HUDEP-2 (cell line): Measurements from ENCODE around the gene MBD6.
A peak's percentile ranks its signal among the peaks of the same experiment; 100 is the strongest.

Experiments used
- DNase-seq, 76 experiments: peaks; one replicate each; lab custom pipeline; 2025; ENCODE audit not compliant: unreplicated experiment in 76 of 76; lab: John Stamatoyannopoulos, UW

MBD6 gene, protein sequence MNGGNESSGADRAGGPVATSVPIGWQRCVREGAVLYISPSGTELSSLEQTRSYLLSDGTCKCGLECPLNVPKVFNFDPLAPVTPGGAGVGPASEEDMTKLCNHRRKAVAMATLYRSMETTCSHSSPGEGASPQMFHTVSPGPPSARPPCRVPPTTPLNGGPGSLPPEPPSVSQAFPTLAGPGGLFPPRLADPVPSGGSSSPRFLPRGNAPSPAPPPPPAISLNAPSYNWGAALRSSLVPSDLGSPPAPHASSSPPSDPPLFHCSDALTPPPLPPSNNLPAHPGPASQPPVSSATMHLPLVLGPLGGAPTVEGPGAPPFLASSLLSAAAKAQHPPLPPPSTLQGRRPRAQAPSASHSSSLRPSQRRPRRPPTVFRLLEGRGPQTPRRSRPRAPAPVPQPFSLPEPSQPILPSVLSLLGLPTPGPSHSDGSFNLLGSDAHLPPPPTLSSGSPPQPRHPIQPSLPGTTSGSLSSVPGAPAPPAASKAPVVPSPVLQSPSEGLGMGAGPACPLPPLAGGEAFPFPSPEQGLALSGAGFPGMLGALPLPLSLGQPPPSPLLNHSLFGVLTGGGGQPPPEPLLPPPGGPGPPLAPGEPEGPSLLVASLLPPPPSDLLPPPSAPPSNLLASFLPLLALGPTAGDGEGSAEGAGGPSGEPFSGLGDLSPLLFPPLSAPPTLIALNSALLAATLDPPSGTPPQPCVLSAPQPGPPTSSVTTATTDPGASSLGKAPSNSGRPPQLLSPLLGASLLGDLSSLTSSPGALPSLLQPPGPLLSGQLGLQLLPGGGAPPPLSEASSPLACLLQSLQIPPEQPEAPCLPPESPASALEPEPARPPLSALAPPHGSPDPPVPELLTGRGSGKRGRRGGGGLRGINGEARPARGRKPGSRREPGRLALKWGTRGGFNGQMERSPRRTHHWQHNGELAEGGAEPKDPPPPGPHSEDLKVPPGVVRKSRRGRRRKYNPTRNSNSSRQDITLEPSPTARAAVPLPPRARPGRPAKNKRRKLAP

GRCh38 chr12:57522011-57522886 lies at the start of gene MBD6:
TSS of gene MBD6 (plus strand) at chr12:57522824. CDS start at chr12:57524304, 1,480 bp downstream.
- DNase-seq = peak; percentile 66 to 96 (median 89)

- DNase-seq = no peak
Measured at GRCh38 chr12:57473392-57473791, 49.2 kb upstream of the MBD6 start.

DNA sequence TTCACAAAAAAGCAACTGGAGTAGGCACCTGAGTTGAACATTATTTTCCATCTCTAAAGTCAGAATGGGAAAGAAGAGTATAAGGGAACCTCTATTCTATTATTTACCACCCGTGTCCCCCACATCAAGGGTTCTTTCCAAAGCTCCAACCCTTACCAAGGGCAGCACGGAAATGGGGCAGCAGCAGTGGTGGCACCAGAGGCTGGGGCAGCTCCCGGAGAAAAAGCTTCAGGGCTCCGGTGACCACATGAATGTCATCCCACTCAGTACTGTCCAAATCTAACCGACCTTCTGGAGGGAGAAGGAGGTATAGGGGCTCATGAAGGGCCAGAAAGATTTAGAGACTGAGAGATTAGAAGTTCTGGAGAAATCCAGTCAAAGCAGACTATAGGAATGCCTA lies 48.7 kb upstream of the MBD6 start:
- no peak for DNase-seq

DNA sequence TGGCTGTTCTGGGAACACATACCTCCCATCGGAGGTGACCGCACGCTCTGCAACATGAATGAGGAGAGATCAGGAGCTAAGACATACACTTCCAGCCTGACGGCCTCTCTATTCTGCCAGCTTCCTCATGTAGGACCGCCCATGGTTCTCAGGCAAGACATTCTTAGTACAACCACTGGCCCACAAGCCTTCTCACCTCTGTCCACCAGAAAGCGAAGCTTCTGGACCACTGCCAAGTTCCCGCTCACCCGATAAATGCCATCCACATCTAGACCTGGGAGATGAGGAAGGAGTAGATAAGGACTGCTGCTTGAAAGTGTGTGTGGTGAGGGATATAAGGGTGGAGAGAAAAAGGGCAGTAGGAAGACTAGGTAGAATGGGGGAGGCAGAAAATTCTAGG lies 48.2 kb upstream of the MBD6 start:
- DNase-seq = peak in 2 of 76 experiments; percentile 5 to 12

- no peak for DNase-seq
Measured at GRCh38 chr12:57474862-57475261, 47.8 kb upstream of the MBD6 start.

DNA sequence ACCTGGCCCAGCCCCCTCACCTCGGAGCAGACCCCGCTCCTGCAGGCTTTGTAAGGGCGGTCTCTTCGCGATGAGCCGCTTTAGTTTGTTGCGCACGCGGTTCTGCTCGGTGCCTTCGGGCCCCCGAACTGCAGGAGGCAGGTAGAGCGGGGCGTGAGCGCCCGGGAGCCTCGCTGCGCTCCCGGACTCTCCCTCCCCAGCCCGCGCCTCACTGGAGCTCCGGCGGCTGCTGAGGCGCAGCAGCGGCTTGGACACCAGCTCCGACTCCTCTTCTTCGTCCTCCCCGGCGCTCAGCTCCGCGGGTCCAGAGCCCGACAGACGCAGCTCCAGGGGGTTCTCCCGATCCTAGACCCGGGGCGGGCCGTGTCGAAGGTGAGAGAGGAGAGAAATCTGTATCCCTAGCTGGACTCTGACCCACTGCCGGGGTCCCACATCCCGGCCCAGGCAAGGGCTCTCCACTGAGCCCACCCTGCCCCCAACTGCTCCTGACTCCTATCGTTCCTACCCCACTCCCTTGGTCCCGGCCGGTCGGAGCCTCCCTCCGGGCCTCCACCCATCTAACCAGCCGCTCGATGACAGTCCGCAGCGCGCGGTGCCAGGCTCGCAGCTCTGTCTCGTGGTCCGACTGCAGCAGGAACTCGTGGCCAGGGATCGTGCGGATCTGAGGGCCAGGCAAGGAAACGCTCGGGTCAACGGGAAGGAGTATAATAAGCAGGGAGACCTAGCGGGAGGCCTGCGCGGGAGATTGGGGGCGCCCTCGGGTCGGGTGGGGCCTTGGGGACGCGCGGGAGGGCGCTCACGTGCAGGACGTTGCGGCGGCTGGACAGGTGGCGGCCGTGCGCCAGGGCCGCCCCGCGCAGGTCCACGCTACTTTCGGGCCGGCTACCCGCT lies 47.1 kb upstream of the MBD6 start:
- DNase-seq = no peak

DNA sequence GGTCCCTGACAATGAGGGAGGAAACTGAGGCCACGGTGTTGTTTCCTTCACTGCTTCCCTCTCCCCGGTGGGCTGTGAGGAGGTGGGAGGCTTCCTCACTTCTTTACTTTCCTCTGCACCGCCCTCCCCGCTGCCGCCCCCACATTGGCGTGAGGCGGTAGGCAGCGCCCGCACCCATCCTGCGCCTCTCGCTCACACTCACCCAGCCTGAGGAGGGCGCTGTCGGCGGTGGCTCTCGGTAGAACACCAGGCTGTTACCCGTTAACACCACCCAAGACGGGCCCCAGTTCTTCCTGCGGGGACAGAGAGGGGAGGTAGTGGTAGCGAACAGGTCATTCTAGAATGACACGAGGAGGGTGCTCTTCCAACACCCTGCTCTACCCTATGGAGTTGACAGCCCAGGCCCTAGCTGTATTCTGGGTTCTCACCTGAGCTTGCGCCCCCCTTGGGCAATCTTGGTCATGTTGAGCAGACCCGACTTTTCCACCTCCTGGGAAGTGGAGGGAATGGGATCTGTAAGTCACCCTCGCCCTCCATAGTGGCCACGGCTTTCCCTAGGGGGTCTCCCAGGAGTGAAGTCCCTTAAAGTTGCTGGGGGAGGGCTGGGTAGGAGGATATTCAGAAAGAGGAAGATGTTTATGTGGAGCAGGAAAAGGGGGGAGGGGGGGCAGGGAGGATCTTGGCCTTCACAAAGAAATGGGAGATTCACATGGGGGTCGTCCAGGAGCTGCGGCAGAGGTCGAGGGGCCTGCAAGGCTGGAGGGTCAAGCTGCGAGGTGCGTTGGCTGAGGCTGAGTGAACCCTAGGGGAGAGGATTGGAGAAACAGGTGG lies 46.2 kb upstream of the MBD6 start:
- peak in 16 of 76 experiments; percentile 11 to 60 (median 32) for DNase-seq

DNA sequence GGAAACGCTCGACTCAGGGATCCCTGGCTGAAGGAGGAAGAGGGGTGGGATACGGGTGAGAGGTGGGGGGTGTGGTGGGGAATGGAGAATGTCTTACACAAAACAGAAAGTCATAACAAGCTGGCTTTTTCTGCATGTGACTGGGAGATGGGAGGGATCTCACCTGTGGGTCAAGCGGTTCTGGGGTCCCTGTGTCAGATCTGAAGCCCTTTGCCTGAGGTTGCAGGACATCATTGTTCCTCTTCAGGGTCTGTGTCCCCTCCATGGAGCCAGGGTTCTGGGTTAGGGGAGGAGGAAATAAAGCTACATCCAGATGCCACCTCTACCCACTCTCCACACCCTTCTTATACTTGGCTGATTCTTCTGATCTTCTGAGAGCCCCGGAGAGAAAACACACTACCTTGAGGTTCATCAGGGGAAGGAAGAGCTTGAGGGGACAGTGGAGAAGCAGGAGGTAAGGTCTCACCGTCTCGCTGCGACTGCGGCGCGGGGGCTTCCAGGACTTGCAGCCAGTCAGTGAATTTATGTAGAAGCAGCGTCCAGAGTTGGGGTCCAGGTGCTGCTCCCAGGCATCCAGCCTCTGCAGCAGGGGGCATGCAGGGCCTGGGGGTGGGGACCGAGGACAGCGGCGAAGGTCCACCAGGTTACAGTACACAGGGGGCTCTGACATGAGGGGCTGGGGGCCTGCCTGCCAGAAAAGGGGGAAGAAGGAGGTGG lies 45.5 kb upstream of the MBD6 start:
- no peak for DNase-seq

- peak in 1 of 76 experiments; percentile 8 for DNase-seq
Measured at GRCh38 chr12:57477710-57478681, 44.6 kb upstream of the MBD6 start.

- DNase-seq = no peak
Measured at GRCh38 chr12:57479043-57479375, 43.6 kb upstream of the MBD6 start.

DNA sequence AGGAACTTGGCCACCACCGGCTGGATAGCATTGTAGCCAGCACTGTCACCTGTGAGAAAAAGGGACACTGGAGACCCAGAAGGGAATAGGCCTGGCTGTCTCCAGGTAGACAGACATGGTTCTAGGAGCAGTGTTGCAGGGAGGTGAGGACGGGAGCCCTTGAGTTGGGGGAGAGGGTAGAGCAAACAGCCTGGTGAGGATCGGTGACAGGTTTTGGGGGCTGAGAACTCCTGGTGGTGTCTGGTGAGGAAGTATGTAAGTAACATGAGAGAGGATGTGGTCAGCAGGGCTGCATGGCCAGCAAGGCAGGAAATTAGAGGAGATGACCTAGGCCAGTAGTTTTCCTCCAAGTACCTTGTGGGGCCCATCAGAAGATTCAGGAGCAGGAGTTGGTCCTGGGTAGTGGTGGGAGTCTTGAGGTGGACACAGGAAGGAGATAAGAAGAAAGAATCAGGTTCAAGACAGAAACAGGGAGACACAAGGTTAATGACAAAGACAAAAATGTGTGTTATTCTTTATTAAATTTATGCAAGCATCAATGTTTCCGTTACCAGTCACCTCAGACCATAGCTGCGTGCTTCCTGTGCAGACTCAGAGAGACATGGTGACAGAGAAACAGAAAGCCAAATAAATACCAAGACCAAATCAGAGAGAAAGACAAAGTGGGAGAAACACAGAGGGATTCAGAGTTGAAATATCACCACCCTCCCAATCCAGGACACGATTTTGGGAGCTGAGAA lies 43.1 kb upstream of the MBD6 start, which contains the start of gene ARHGAP9:
Gene ARHGAP9 (minus strand): TSS at position 491 of the 740 bp plus-strand sequence. CDS start 460 bp downstream, at position 31.
- DNase-seq = no peak

DNA sequence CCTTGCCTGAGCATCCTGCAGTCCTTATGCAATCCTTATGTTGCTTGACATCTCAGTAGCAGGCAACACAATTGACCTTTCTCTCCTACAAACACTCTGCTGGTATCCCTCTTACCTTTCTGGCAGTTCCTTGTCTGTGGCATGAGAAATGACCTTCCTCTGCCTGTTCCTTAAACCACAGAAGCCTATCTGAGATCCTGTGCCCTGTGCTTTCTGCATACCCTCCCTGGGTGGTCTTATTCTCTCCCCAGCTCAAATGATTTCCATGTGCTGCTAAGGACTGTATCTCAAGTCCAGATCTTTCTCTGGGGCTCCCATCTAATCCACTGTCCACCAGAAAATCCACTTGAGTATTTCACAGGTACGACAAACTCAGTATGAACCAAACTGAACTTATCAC lies 41.0 kb upstream of the MBD6 start:
- no peak for DNase-seq

DNA sequence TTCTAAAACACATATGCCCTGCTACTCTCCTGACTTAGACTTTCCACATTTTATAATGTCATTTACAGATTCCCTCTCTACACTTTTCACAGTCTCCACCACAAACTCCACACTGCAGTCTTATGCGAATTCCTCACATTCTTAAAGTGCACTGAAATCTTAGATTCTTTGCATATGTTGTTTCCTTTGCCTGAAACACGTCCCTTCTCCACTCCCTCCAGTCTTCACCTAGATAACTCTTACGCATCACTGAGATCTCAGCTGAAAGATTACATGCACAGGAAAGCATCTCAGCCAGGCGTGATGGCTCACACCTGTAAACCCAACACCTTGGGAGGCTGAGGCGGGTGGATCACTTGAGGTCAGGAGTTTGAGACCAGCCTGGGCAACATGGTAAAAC lies 39.2 kb upstream of the MBD6 start:
- DNase-seq = no peak

- DNase-seq = no peak
Measured at GRCh38 chr12:57485695-57486094, 36.9 kb upstream of the MBD6 start.

- DNase-seq = no peak
Measured at GRCh38 chr12:57487055-57487596, 35.5 kb upstream of the MBD6 start.
